ENCODE measurements around the gene ATP5ME. TPM values are rescaled to one million over a fixed set of nuclear protein-coding genes. Genes with fewer than 3 reads are reported as not detected.
A peak's percentile ranks its signal among the peaks of the same experiment; 100 is the strongest.

Gene ATP5ME
- total and polyA plus RNA-seq, 2 of the 13 experiments (the other 11 are each of a cell fraction or from before 2014, with no cell fraction given) = 305 to 753 TPM

DNA sequence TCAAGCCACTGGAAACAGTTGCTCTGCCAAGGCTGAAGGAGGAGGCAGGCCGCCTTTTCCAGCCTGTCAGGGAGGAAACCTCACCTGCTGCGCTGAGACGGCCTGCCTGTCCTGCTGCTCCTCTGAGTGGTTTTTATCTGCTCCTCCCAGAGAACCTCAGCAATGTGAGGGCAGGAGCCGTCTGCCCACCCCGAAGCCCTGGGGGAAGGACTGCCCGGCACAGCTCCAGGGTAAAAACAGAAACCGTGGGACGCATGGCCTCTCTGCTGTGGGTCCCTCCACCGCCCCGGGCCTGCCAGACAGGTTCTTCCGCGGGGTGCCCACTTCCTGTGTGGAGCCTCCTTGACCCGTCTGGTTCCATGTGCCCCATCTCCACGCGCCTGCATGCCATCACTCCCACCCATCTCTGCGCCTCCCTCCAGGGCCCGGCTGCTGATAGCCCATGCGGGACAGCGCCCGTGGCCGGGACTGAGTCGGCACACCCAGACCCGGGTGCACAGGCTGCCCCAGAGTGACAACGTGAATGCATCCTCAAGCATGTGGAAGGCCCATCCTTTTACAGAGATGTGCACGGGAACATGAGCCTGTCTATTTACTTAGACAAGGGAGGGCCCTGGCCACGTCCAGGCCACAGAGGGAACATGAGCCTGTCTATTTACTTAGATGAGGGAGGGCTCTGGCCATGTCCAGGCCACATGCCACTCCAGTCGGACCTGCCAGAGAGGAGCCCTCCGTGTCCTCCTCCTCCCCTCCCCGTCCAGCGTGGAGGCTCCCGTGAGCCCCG, 18.9 kb upstream of the ATP5ME start (continued):
- peak; percentile 46; the same call in 1 of the 2 replicates for TF ChIP-seq TBX2 (CRISPR knock-in tag; IDR thresholded peaks at IDR 0.05; ENCODE audit: borderline replicate concordance)
- no peak for TF ChIP-seq ZNF432 (CRISPR knock-in tag; IDR thresholded peaks at IDR 0.05; ENCODE audit: borderline replicate concordance)
- TF ChIP-seq ETV5 (CRISPR knock-in tag; IDR thresholded peaks at IDR 0.05; ENCODE audit: borderline replicate concordance) = 0 out of 2 replicates have a peak, but pooled peaks have one; percentile 31
- TF ChIP-seq HMGXB3 (CRISPR knock-in tag; IDR thresholded peaks at IDR 0.05; ENCODE audit: borderline replicate concordance) = peak; percentile 57; the same call in 1 of the 2 replicates
- TF ChIP-seq, protein P1, sequence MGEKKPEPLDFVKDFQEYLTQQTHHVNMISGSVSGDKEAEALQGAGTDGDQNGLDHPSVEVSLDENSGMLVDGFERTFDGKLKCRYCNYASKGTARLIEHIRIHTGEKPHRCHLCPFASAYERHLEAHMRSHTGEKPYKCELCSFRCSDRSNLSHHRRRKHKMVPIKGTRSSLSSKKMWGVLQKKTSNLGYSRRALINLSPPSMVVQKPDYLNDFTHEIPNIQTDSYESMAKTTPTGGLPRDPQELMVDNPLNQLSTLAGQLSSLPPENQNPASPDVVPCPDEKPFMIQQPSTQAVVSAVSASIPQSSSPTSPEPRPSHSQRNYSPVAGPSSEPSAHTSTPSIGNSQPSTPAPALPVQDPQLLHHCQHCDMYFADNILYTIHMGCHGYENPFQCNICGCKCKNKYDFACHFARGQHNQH (CRISPR knock-in tag; IDR thresholded peaks at IDR 0.05) = peak; percentile 89
- peak; percentile 40; the same call in 1 of the 2 replicates for TF ChIP-seq SKIL (CRISPR knock-in tag; IDR thresholded peaks at IDR 0.05; ENCODE audit: borderline replicate concordance)
- peak; percentile 61; the same call in 2 of the 3 replicates for TF ChIP-seq MXI1 (IDR thresholded peaks at IDR 0.05; ENCODE audit: borderline replicate concordance, low read depth, low read length)
- TF ChIP-seq HMGXB4 (CRISPR knock-in tag; IDR thresholded peaks at IDR 0.05; ENCODE audit: borderline replicate concordance in 1 of 2, low read depth in 1 of 2) = 0 out of 4 replicates have a peak, but pooled peaks of 1 of the 2 experiments have one; percentile 16
- no peak for TF ChIP-seq SMARCC2 (IDR thresholded peaks at IDR 0.05)
- TF ChIP-seq, protein P2, sequence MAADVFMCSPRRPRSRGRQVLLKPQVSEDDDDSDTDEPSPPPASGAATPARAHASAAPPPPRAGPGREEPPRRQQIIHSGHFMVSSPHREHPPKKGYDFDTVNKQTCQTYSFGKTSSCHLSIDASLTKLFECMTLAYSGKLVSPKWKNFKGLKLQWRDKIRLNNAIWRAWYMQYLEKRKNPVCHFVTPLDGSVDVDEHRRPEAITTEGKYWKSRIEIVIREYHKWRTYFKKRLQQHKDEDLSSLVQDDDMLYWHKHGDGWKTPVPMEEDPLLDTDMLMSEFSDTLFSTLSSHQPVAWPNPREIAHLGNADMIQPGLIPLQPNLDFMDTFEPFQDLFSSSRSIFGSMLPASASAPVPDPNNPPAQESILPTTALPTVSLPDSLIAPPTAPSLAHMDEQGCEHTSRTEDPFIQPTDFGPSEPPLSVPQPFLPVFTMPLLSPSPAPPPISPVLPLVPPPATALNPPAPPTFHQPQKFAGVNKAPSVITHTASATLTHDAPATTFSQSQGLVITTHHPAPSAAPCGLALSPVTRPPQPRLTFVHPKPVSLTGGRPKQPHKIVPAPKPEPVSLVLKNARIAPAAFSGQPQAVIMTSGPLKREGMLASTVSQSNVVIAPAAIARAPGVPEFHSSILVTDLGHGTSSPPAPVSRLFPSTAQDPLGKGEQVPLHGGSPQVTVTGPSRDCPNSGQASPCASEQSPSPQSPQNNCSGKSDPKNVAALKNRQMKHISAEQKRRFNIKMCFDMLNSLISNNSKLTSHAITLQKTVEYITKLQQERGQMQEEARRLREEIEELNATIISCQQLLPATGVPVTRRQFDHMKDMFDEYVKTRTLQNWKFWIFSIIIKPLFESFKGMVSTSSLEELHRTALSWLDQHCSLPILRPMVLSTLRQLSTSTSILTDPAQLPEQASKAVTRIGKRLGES (CRISPR knock-in tag; IDR thresholded peaks at IDR 0.05; ENCODE audit: borderline replicate concordance) = peak; percentile 95; the same call in 1 of the 2 replicates
- TF ChIP-seq NR2F6 (IDR thresholded peaks at IDR 0.05) = no peak
- TF ChIP-seq NR2F6 (CRISPR knock-in tag; IDR thresholded peaks at IDR 0.05) = peak; percentile 69

Measured in HepG2 (cell line).